ENCODE results near the gene FRK. TPM values are rescaled to one million over a fixed set of nuclear protein-coding genes. Genes with fewer than 3 reads are reported as not detected.
"Not testable (repeated sequence)": the region's sequence is repeated elsewhere in the genome, so short reads cannot be mapped to it uniquely, and the experiment has no call there.

The FRK gene
- total RNA-seq, 5 donors from 2014 or later (not counting 1 experiment from before 2014, with no cell fraction given): 0.02 to 0.07 (median 0.06) TPM

DNA sequence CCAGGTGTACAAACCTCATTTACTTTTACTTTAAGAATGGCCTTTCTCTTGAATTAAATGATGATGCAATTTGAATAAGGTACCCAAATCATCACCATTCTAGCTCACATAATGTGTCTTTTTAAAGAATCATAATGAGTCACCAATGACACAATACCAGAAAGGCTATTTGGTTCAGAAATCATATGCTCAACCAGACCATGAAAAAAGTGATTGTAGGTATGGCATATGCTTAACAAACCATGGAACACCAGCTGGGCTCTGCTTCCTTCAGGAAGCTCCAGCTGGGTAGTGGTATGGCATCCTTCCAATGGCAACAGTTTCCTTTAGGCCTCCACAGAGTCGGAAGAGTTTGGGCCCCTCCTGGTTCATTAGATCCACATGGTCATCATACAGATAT lies 128.2 kb downstream of the FRK start:
- no peak overlapping the region for H3K4me3 ChIP-seq (ENCODE audit: control insufficient read depth in 1 of 2, extremely low read depth in 1 of 2, low read length in 1 of 2)
- CTCF ChIA-PET: no interaction called here
- no peaks in the 10 kb centered on the region for H3K36me3 ChIP-seq (ENCODE audit: control insufficient read depth in 2 of 2, extremely low read depth in 1 of 2, insufficient read depth in 1 of 2, low read length in 1 of 2)
- no peak overlapping the region for H3K27ac ChIP-seq (ENCODE audit: low read length)
- DNase-seq (no peak), ATAC-seq (replicated peaks in 1 of 4) (no peak)
- WGBS (ENCODE audit: insufficient coverage): no CpG with 5 or more reads among the region's 1 CpG
- peaks cover 0 to 4% of the 10 kb centered on the region in 2 experiments for H3K27me3 ChIP-seq (replicated peaks in 1 of 2; ENCODE audit: control insufficient read depth in 2 of 2, extremely low read depth in 1 of 2, insufficient read depth in 2 of 2, low read length in 1 of 2)
- Mint-ChIP-seq H3K27me3 (peaks cover 0 to 3% of the 10 kb centered on the region in 2 donors), H3K27ac (no peak overlapping the region), H3K36me3 (no peaks in the 10 kb centered on the region), H3K4me1 (no peaks in the 10 kb centered on the region), H3K9me3 (peaks cover 0 to 6% (median 0%) of the 10 kb centered on the region in 3 donors), H3K4me3 (no peak overlapping the region)
- H3K4me1 ChIP-seq (ENCODE audit: control insufficient read depth in 1 of 2, extremely low read depth in 1 of 2, insufficient read depth in 2 of 2, low read length in 2 of 2): no peaks in the 10 kb centered on the region
- H3K9me3 ChIP-seq: no peaks in the 10 kb centered on the region
- POLR2A ChIA-PET: no interaction called here

DNA sequence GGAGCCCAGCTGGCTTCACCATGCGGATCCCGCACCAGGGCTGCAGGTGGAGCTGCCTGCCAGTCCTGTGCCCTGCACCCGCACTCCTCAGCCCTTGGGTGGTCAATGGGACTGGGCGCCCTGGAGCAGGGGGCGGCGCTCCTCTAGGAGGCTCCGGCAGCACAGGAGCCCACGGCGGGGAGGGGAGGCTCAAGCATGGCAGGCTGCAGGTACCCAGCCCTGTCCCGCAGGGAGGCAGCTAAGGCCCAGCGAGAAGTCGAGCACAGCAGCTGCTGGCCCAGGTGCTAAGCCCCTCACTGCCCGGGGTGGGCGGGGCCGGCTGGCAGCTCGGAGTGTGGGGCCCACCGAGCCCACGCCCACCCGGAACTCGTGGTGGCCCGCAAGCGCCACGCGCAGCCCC lies 132.7 kb downstream of the FRK start:
- H3K27me3 ChIP-seq (replicated peaks in 1 of 2; ENCODE audit: control insufficient read depth in 2 of 2, extremely low read depth in 1 of 2, insufficient read depth in 2 of 2, low read length in 1 of 2); H3K4me3 ChIP-seq (ENCODE audit: control insufficient read depth in 1 of 2, extremely low read depth in 1 of 2, low read length in 1 of 2); H3K27ac ChIP-seq (ENCODE audit: low read length); H3K9me3 Mint-ChIP-seq; H3K9me3 ChIP-seq; DNase-seq; CTCF ChIA-PET; H3K27ac Mint-ChIP-seq; H3K36me3 Mint-ChIP-seq; H3K4me1 Mint-ChIP-seq; POLR2A ChIA-PET; ATAC-seq (replicated peaks in 1 of 4); H3K4me3 Mint-ChIP-seq; H3K27me3 Mint-ChIP-seq; H3K36me3 ChIP-seq (ENCODE audit: control insufficient read depth in 2 of 2, extremely low read depth in 1 of 2, insufficient read depth in 1 of 2, low read length in 1 of 2); H3K4me1 ChIP-seq (ENCODE audit: control insufficient read depth in 1 of 2, extremely low read depth in 1 of 2, insufficient read depth in 2 of 2, low read length in 2 of 2): not testable (repeated sequence)
- 94% methylated on average over 16 of the region's 24 CpGs for whole genome bisulfite sequencing (ENCODE audit: insufficient coverage)

DNA sequence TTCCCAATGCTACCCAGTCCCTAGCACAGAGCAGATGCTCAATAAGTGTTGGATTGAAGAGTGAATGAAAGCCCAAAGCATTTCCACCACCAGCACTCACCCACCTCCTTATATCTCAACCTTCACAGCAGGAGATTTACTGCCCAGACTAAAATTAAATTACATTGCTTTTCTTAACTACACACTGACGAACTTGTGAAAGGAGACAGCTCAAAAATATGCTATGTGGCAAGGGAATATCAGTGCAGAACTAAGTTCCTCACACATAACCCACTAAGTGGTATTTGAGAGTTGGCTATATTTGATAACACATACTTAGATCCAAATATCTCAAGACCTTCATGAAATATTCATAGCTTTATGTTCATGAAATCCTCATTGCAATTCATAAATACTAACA lies 137.7 kb downstream of the FRK start:
- peaks cover 0 to 7% of the 10 kb centered on the region in 2 donors for H3K27me3 Mint-ChIP-seq
- Histone ChIP-seq H3K27me3 (replicated peaks in 1 of 2; ENCODE audit: control insufficient read depth in 2 of 2, extremely low read depth in 1 of 2, insufficient read depth in 2 of 2, low read length in 1 of 2) (no peaks in the 10 kb centered on the region), H3K36me3 (ENCODE audit: control insufficient read depth in 2 of 2, extremely low read depth in 1 of 2, insufficient read depth in 1 of 2, low read length in 1 of 2) (no peaks in the 10 kb centered on the region), H3K4me3 (ENCODE audit: control insufficient read depth in 1 of 2, extremely low read depth in 1 of 2, low read length in 1 of 2) (no peak overlapping the region), H3K27ac (ENCODE audit: low read length) (no peak overlapping the region), H3K4me1 (ENCODE audit: control insufficient read depth in 1 of 2, extremely low read depth in 1 of 2, insufficient read depth in 2 of 2, low read length in 2 of 2) (no peaks in the 10 kb centered on the region), H3K9me3 (no peaks in the 10 kb centered on the region)
- no peak for ATAC-seq (replicated peaks in 1 of 4)
- no peaks in the 10 kb centered on the region for H3K9me3 Mint-ChIP-seq
- no peak for DNase-seq
- no peak overlapping the region for H3K4me3 Mint-ChIP-seq
- ChIA-PET CTCF (no interaction called here), POLR2A (interaction anchor here in 1 of 2 donors (0.6 kb wide), 1 partner anchor 1241 kb away, joined by 3 read pairs; no protein-coding TSS in a partner anchor)
- H3K4me1 Mint-ChIP-seq: no peaks in the 10 kb centered on the region
- no peaks in the 10 kb centered on the region for H3K36me3 Mint-ChIP-seq
- H3K27ac Mint-ChIP-seq: no peak overlapping the region
- WGBS (ENCODE audit: insufficient coverage): no CpG with 5 or more reads among the region's 1 CpG

DNA sequence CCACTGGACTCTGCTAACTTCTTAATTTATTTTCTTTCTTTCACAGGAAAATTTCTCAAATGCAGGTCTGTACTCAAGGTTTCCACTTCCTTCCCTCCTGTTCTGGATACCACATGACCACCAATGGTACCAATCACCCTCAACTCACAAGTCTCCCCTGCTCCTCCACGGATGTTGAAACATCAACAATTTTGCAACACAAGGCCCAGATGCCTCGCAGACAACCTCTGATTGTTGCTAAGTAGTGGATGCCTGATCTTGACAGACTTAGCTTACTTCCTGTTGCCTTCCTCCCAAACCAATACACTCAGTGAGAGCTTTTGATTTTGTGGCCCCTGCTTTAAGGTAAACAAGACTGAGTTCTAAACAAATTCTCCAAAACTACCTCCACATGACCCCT lies 146.6 kb downstream of the FRK start:
- no peaks in the 10 kb centered on the region for H3K4me1 Mint-ChIP-seq
- no peaks in the 10 kb centered on the region for H3K36me3 Mint-ChIP-seq
- no peak for DNase-seq
- ChIA-PET CTCF (interaction anchor here in 1 of 2 donors (0.8 kb wide), 1 partner anchor 17 kb away, joined by 4 read pairs; no protein-coding TSS in a partner anchor), POLR2A (no interaction called here)
- peaks cover 0 to 3% of the 10 kb centered on the region in 2 donors for H3K27me3 Mint-ChIP-seq
- no CpG with 5 or more reads among the region's 2 CpGs for WGBS (ENCODE audit: insufficient coverage)
- H3K27ac Mint-ChIP-seq: no peak overlapping the region
- no peaks in the 10 kb centered on the region for H3K27me3 ChIP-seq (replicated peaks in 1 of 2; ENCODE audit: control insufficient read depth in 2 of 2, extremely low read depth in 1 of 2, insufficient read depth in 2 of 2, low read length in 1 of 2)
- no peak overlapping the region for H3K27ac ChIP-seq (ENCODE audit: low read length)
- H3K36me3 ChIP-seq (ENCODE audit: control insufficient read depth in 2 of 2, extremely low read depth in 1 of 2, insufficient read depth in 1 of 2, low read length in 1 of 2): no peaks in the 10 kb centered on the region
- H3K4me3 ChIP-seq (ENCODE audit: control insufficient read depth in 1 of 2, extremely low read depth in 1 of 2, low read length in 1 of 2): no peak overlapping the region
- peaks cover 0 to 3% (median 0%) of the 10 kb centered on the region in 3 donors for H3K9me3 Mint-ChIP-seq
- no peaks in the 10 kb centered on the region for H3K9me3 ChIP-seq
- H3K4me3 Mint-ChIP-seq: no peak overlapping the region
- no peak for ATAC-seq (replicated peaks in 1 of 4)
- H3K4me1 ChIP-seq (ENCODE audit: control insufficient read depth in 1 of 2, extremely low read depth in 1 of 2, insufficient read depth in 2 of 2, low read length in 2 of 2): no peaks in the 10 kb centered on the region

DNA sequence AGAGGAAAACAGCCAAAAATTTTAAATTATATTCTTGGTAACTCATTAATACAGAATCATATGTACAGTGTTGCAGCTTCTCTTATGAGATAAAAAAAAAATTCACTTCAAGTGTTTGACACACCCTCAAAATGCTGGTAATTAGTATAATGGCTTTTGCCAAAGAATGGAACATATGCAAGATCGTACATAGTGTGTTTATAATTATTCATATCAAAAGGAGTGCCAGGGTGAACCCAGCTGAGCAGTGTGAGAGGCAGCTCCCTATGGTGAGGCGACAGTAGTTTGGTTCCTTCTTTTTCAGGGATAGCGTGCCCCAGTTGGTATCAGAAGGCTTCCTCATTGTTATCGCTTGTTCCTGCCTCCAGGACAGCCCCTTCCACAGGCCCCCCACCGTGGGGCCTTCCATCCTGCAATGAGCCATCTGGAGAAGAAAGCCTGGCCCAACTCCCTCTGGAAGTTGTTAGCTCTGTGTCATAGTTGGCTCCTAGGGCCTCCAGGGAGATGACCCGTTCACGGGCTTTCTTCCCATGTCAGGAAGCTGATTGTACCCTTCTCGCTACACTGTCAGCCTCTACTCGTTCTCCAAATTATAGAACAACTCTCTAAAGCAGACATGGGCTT lies 150.7 kb downstream of the FRK start:
- POLR2A ChIA-PET: no interaction called here
- Histone ChIP-seq H3K27me3 (replicated peaks in 1 of 2; ENCODE audit: control insufficient read depth in 2 of 2, extremely low read depth in 1 of 2, insufficient read depth in 2 of 2, low read length in 1 of 2) (no peaks in the 10 kb centered on the region), H3K4me3 (ENCODE audit: control insufficient read depth in 1 of 2, extremely low read depth in 1 of 2, low read length in 1 of 2) (no peak overlapping the region), H3K9me3 (no peaks in the 10 kb centered on the region), H3K36me3 (ENCODE audit: control insufficient read depth in 2 of 2, extremely low read depth in 1 of 2, insufficient read depth in 1 of 2, low read length in 1 of 2) (no peaks in the 10 kb centered on the region), H3K4me1 (ENCODE audit: control insufficient read depth in 1 of 2, extremely low read depth in 1 of 2, insufficient read depth in 2 of 2, low read length in 2 of 2) (no peaks in the 10 kb centered on the region), H3K27ac (ENCODE audit: low read length) (no peak overlapping the region)
- Mint-ChIP-seq H3K36me3 (no peaks in the 10 kb centered on the region), H3K9me3 (peaks cover 0 to 3% (median 0%) of the 10 kb centered on the region in 3 donors), H3K27ac (no peak overlapping the region), H3K27me3 (no peaks in the 10 kb centered on the region), H3K4me3 (no peak overlapping the region), H3K4me1 (no peaks in the 10 kb centered on the region)
- no peak for ATAC-seq (replicated peaks in 1 of 4)
- no peak for DNase-seq
- CTCF ChIA-PET: interaction anchor here (0.7 to 0.9 kb wide), 2 partner anchors 10 to 22 kb away, joined by 3 read pairs; no protein-coding TSS in a partner anchor
- WGBS (ENCODE audit: insufficient coverage): 64% methylated on average over 2 of the region's 9 CpGs

DNA sequence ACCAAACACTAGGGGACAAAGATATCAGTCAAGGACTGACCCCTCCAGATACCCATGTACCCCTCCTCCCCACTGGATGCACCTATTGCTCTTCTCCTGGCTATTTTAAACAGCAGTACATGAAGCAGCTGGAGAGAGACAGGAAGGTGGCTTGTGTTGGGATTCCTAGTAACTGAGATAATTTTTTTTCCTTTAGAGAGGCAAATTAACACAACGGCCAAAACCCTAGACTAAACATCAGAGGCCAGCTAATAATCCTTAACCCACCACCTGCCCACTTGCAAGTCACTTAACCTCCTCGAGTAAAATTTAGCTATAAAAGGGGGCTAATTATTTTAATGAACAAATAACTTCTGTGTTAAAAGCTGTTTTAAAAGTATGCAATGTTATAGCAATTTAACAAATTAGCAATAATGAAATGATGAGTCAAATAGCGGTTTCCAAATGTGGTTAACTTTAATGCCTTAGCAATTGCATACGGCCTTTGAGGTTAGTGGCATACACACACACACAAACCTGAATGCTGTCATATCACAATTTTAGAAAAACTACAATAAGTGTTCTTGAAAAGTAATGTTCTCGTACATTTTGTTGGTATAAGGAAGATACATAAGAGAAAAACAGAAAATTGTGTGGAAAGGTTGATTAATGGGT lies 151.7 kb downstream of the FRK start:
- Mint-ChIP-seq H3K9me3 (peaks cover 0 to 1% (median 0%) of the 10 kb centered on the region in 3 donors), H3K4me3 (no peak overlapping the region), H3K27me3 (peaks cover 0 to 4% of the 10 kb centered on the region in 2 donors), H3K36me3 (no peaks in the 10 kb centered on the region), H3K27ac (no peak overlapping the region), H3K4me1 (no peaks in the 10 kb centered on the region)
- Histone ChIP-seq H3K4me1 (ENCODE audit: control insufficient read depth in 1 of 2, extremely low read depth in 1 of 2, insufficient read depth in 2 of 2, low read length in 2 of 2) (no peaks in the 10 kb centered on the region), H3K27me3 (replicated peaks in 1 of 2; ENCODE audit: control insufficient read depth in 2 of 2, extremely low read depth in 1 of 2, insufficient read depth in 2 of 2, low read length in 1 of 2) (no peaks in the 10 kb centered on the region), H3K9me3 (no peaks in the 10 kb centered on the region), H3K4me3 (ENCODE audit: control insufficient read depth in 1 of 2, extremely low read depth in 1 of 2, low read length in 1 of 2) (no peak overlapping the region), H3K36me3 (ENCODE audit: control insufficient read depth in 2 of 2, extremely low read depth in 1 of 2, insufficient read depth in 1 of 2, low read length in 1 of 2) (no peaks in the 10 kb centered on the region), H3K27ac (ENCODE audit: low read length) (no peak overlapping the region)
- POLR2A ChIA-PET: no interaction called here
- CTCF ChIA-PET: interaction anchor here in 1 of 2 donors (0.9 kb wide), 1 partner anchor 21 kb away, joined by 3 read pairs; no protein-coding TSS in a partner anchor
- DNase-seq (no peak), ATAC-seq (replicated peaks in 1 of 4) (no peak)
- no CpG with 5 or more reads among the region's 5 CpGs for WGBS (ENCODE audit: insufficient coverage)
